ENCODE measurements around the gene SPOP.
"Not testable (repeated sequence)": the region's sequence is repeated elsewhere in the genome, so short reads cannot be mapped to it uniquely, and the experiment has no call there.

Gene SPOP

GRCh38 chr17:49553676-49554335, 124.1 kb downstream of the SPOP start:
- no peak overlapping the region for H3K4me3 ChIP-seq (ENCODE audit: low read depth, low read length)
- no peak for TF ChIP-seq CTCF (IDR thresholded peaks at IDR 0.05; ENCODE audit: insufficient read depth, low read depth, low read length, missing control alignments)
- DNase-seq (ENCODE audit: low read depth) = no peak

GRCh38 chr17:49552070-49552751, 125.7 kb downstream of the SPOP start:
- TF ChIP-seq CTCF (IDR thresholded peaks at IDR 0.05; ENCODE audit: insufficient read depth, low read depth, low read length, missing control alignments) = no peak
- no peak for DNase-seq (ENCODE audit: low read depth)
- H3K4me3 ChIP-seq (ENCODE audit: low read depth, low read length) = no peak overlapping the region

GRCh38 chr17:49551221-49552069, 126.5 kb downstream of the SPOP start:
- TF ChIP-seq CTCF (IDR thresholded peaks at IDR 0.05; ENCODE audit: insufficient read depth, low read depth, low read length, missing control alignments) = no peak
- H3K4me3 ChIP-seq (ENCODE audit: low read depth, low read length) = no peak overlapping the region
- DNase-seq (ENCODE audit: low read depth) = no peak

GRCh38 chr17:49550764-49551163, 127.1 kb downstream of the SPOP start:
- H3K4me3 ChIP-seq (ENCODE audit: low read depth, low read length) = not testable (repeated sequence)

GRCh38 chr17:49549691-49550678, 127.9 kb downstream of the SPOP start:
- TF ChIP-seq CTCF (IDR thresholded peaks at IDR 0.05; ENCODE audit: insufficient read depth, low read depth, low read length, missing control alignments) = no peak
- no peak overlapping the region for H3K4me3 ChIP-seq (ENCODE audit: low read depth, low read length)

More at GRCh38 chr17:49550764-49551163, 127.1 kb downstream of the SPOP start:
- not testable (repeated sequence) for DNase-seq (ENCODE audit: low read depth)

GRCh38 chr17:49549311-49549605, 128.6 kb downstream of the SPOP start:
- H3K4me3 ChIP-seq (ENCODE audit: low read depth, low read length) = no peak overlapping the region
- no peak for DNase-seq (ENCODE audit: low read depth)
- TF ChIP-seq CTCF (IDR thresholded peaks at IDR 0.05; ENCODE audit: insufficient read depth, low read depth, low read length, missing control alignments) = no peak

More at GRCh38 chr17:49549691-49550678, 127.9 kb downstream of the SPOP start:
- no peak for DNase-seq (ENCODE audit: low read depth)
